ENCODE measurements around the gene GCGR.
"Not testable (repeated sequence)": the region's sequence is repeated elsewhere in the genome, so short reads cannot be mapped to it uniquely, and the experiment has no call there.

The GCGR gene

DNA sequence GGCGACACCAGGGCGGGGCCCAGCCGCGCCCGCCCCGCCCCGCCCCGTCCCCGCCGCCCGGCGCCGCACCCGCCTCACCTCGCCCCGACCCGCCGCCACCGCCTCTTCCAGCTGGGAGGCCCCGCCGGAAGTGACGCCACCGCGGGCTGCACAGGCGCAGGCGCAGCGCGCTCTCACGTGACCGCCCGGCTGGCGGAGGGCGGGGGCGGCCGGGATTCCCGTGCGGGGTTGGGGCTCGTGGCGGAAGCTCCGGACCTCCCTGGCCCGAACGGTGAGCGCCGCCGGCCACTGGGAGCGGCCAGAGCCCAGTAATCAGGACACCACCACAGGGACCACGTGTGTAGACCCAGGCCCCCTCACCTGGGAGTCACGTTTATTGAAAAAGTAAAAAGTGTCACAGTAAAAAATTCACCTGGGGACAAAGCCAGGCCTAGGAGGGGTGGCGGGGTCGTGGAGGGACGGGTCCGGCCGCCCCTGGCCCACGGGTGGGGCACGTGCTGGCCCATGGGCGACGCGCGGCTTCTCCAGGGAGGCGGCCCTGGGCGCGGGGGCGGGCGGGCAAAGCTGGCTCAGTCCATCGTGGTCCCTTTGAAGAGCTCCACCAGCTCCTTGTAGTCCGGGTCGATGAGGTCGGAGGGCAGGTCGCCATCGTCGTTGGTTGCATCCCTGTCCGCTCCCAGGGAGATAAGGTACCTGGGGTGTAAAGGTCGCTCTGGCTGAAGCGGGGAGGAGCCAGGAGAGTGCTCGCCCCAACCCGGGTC is 29.4 kb downstream of the GCGR start, which contains the start of gene MCRIP1:
MCRIP1 (minus strand) TSS at position 132 of the 761 bp plus-strand sequence. CDS start 8,785 bp downstream, outside the sequence.
- peak; percentile 90 to 92 for DNase-seq

DNA sequence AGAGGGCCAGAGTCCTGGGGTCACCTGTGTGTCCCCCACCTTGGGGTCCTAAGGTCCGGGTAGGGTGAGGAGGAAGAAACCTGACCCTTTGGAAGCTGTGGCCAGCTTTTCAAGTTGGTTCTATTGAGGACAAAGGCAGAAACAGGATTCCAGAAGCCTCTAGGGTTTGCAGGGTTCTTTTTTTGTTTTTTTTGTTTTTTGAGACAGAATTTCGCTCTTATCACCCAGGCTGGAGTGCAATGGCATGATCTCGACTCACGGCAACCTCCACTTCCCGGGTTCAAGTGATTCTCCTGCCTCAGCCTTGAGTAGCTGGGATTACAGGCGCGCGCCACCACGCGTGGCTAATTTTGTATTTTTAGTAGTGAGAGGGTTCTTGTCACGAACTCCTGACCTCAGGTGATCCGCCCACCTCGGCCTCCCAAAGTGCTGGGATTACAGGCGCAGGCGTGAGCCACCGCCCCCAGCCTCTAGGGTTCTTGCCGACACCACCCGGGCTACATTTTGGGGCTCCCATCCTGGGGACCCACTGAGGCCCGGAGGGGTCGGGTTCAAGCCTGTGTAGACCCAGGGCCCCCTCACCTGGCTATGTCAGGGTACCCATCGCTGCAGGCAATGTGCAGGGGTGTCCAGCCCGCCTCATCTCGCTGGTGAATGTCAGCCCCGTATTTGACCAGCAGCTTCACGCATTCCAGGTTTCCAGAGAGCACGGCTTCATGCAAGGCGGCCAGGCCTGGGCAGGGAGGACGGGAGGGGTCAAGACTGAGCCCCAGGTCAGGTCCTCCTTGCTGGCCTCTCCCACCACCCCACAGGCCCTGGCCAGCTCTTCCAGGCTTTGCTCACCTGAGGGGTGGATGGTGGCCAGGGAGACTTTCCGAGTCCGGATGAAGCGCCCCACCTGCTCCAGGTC is 30.2 kb downstream of the GCGR start:
- no peak for DNase-seq

GRCh38 chr17:81834831-81835267 is 30.9 kb downstream of the GCGR start, which contains the start of gene PPP1R27:
Gene PPP1R27, minus strand, starts transcription at chr17:81835050. Its CDS starts 97 bp downstream, at chr17:81834953.
- DNase-seq = no peak

DNA sequence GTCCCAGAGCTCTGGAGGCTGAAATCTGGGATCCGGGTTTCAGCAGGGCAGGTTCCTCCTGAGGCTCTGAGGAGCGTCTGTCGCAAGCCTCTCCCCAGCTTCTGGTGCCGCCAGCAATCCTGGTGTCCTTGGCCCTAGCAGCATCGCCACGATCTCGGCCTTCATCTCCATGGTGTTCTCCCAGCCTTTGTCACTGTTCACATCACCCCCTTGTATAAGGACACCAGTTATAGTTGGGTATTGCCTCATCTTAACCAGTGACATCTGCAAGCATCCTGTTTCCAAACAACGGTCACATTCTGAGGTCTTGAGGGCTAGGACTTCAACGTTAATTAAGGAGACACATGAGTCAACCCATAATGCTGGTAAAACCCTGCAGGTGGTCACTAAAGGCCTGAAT is 33.7 kb downstream of the GCGR start:
- DNase-seq = no peak

DNA sequence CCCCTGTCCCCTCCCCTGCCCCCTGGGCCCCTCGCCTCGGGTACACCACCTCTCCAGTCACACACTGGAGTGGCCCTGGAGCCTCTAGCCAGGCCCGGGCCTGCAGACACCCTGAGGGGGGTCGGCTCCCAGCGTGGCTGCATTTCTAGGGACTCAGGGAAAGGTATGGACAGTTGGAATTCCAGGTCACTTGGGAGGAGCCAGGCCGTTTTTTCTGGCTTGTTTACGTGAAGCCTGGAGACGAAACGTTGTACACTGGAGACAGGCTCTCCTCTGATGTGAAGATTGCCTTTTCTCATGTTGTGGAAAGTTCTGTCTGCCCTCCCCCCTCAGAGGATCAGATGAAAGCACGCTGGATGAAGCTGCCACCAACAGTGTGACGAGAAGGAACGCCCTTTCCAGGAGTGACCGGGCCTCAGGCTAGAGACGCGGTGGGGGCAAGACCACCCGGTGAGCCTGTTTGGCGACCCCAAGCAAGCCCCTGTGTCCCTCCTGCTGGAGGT is 34.9 kb downstream of the GCGR start:
- no peak for DNase-seq

DNA sequence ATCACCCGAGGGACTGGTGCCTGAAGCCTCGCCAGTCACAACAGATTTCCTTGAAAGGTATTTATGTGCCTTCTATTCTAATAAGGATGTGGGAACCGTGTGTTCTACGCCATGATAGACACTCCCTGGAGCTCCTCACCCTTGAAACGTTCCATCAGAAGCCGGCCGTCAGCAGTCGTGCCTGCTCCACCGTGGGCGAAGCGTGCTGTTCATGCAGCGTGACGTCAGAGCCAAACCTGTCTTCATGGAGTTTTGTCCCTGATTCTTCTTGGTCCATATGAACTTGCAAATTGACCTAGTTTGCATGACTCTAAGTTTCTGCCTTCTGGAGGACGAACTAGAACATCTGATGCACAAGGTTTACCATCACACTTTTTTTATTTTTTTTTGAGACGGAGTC is 35.4 kb downstream of the GCGR start:
- no peak for DNase-seq

DNA sequence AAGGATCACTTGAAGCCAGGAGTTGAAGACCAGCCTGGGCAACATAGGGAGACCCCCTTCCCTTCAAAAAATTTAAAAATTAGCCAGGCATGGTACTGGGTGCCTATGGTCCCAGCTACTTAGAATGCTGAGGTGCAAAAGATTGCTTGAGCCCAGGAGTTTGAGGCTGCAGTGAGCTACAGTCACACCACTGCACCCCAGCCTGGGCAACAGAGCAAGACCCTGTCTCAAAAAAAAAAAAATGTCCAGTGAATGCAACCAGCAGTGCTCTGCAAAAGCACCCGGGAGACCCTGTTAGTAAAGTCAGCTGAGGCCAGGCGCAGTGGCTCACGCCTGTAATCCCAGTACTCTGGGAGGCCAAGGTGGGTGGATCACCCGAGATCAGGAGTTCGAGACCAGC is 36.1 kb downstream of the GCGR start:
- not testable (repeated sequence) for DNase-seq

DNA sequence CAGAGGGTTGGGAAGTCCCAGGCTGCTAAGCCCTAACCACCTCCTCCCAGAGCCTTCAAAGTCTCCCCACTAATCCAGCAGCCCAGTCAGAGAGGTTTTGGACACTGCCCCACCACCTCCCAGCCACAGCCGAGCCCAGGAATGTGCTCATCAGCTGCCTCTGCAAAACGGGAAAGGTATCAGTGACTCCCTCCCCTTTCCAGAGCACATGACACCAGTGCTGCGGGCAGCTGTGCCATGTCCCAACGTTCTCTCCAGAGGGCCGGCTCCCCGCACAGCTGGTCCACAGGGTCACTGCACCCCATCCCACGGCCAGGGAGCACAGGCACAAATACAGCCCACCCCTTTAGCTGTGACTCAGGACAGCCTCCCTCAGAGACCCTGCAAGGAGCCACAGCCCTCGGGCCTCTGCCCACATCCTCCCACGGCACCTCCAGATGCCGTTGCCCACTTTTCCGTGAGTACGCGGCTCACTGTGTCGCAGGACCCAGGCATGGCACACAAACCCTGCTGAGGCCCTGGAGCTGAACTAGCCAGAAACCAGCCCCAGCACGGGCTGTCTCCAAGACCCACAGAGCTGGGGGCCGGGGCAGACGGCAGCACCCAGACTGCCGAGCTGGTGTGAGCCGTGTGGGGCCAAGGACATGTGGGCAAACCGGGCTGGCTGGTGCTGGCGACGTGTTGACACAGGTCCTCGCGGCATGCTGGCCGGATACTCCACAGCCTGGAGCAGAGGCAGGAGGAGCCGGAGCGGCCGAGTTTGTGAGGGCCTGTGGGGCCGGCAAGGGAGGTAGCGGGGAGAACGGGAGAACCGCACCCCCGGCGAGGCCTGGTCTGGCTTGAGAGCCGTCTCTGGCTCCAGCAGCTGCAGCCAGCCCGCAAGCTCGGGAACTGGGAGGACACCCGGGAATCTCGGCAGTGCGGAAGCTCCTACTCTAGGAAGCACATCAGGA is 37.2 kb downstream of the GCGR start:
- DNase-seq = no peak

DNA sequence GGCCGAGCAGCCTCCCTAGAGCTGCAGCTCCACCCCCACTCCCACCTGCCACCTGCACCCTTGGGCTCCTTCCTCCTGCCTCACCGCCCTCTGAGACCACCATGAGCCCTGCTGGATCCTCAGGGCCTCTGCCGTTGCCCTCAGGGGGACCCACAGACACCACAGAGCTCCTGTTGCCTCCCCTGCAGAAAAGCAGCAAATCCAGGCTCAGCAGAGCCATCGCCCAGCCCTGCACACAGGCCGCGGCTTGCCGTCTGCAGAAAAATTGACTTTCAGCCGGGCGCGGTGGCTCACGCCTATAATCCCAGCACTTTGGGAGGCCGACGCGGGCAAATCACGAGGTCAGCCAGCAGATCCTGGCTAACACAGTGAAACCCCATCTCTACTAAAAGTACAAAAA is 37.9 kb downstream of the GCGR start:
- no peak for DNase-seq

DNA sequence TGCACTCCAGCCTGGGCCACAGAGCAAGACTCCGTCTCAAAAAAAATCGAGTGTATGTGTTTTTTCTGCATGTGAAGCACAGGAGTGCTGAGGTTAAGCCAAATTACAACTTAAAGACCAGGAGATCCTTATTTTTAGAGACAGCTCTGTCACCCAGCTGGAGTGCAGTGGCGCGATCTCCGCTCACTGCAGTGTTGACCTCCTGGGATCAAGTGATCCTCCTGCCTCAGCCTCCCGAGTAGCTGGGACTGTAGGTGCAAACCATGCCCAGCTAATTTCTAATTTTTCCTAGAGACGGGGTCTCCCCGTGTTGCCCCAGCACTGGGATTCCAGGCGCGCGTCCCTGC is 38.4 kb downstream of the GCGR start:
- DNase-seq = no peak

GRCh38 chr17:81842725-81843504 is 39.0 kb downstream of the GCGR start:
- DNase-seq = no peak

- DNase-seq = no peak
Observed at GRCh38 chr17:81843713-81844326, 39.9 kb downstream of the GCGR start.

DNA sequence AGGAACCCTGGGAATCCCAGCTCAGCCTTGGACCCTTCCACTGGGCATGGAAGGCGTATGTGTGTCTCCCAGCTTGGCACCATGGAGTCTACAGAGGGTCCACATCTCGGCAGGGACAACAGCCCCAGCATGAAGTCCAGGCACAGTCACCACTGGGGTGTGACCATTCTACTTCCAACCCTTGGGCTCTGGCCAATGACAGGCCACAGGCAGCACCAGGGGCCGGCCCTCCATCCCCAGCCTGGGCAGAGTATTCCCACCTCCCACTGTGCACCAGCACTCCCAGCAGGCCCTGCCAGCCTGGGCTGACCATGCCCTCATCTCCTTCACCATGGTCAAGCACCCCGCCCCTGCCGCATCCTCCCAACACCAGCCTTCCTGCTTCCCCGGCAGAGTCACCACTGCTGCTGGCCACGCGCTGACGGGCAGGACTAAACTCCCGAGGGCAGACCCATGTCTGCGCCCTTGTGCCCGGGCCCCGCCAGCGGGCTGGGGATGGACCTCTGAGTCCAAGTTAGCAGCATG is 40.4 kb downstream of the GCGR start:
- no peak for DNase-seq

GRCh38 chr17:81844887-81845286 is 40.9 kb downstream of the GCGR start:
- no peak for DNase-seq

- no peak for DNase-seq
Observed at GRCh38 chr17:81845361-81845760, 41.4 kb downstream of the GCGR start.

- no peak for DNase-seq
Observed at GRCh38 chr17:81845881-81846742, 42.2 kb downstream of the GCGR start.

DNA sequence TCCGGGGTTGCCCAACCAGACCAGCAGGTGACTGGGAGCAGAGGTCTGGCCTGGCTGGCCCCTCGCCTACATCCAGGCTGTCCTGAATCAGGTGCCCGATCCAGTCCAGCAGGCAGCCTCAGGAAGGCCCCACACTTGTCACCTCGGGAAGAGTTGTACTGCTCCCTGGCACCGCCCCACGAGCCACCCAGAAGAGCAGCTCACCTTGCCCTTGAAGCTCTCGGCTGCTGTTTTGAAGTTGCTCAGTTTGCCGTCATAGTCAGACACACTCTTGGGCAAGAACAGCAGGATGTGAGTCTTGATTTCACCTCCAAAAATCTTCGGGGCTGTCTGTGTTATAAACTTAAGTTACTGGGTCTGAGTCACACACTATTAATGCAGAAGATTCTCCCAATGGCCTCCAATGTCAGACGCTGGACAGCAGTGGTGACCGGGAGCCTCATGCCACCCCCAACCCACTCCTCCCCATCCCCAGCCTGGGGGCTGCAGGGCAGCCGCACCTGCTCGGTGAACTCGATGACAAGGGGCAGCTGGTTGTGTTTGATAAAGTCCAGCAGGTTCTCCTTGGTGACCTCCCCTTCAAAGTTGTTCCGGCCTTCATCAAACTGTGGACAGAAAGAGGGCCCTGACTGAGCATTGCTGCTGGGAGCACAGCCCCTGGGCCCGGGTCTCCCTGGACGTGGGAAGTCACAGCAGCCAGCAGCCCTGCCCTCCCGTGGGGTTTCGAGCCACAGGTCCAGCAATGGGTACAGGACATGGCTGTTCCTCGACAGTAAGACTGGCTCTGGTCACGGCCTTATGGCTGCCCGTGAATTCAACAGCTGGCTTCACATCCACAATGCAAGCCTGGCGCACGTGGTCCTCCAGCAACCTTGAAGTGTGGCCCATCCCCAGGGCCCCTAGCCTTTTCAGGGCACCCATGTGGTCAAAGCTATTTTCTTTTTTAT is 43.1 kb downstream of the GCGR start:
- DNase-seq = no peak

- no peak for DNase-seq
Observed at GRCh38 chr17:81849457-81849856, 45.5 kb downstream of the GCGR start.

- no peak for DNase-seq
Observed at GRCh38 chr17:81851423-81851822, 47.5 kb downstream of the GCGR start.

All from activated CD4-positive, alpha-beta T cell treated with anti-CD3 and anti-CD28 coated beads, Interleukin-2, amount 50 U/mL, for 4 hours (primary cell).